Measurements from ENCODE around the gene ZNF143. TPM values are rescaled to one million over a fixed set of nuclear protein-coding genes. Genes with fewer than 3 reads are reported as not detected.

The ZNF143 gene
- total RNA-seq, 1 experiment from 2014 or later, result 29.2 TPM

GRCh38 chr11:9528136-9528501, 67.3 kb downstream of the ZNF143 start:
- Histone ChIP-seq H3K56ac (ENCODE audit: insufficient read length, low read depth, low read length) (no peak overlapping the region), H2BK12ac (ENCODE audit: insufficient read length, low read depth, low read length) (no peak overlapping the region), H2BK5ac (ENCODE audit: insufficient read length, low read length) (no peak overlapping the region), H3K79me1 (ENCODE audit: insufficient read depth, low read depth, low read length, poor library complexity, severe bottlenecking) (no peaks in the 10 kb centered on the region), H3K23ac (ENCODE audit: insufficient read length, low read depth, low read length) (no peak overlapping the region), H3K23me2 (ENCODE audit: insufficient read length, low read depth, low read length, poor library complexity, severe bottlenecking) (no peaks in the 10 kb centered on the region), H3K27me3 (ENCODE audit: insufficient read depth, low read length) (no peaks in the 10 kb centered on the region), H4K91ac (ENCODE audit: insufficient read length, low read depth, low read length) (no peak overlapping the region), H3K4me2 (ENCODE audit: insufficient read depth, insufficient read length, low read length) (no peak overlapping the region), H4K5ac (ENCODE audit: insufficient read length, low read depth, low read length) (no peak overlapping the region), H3K9me3 (ENCODE audit: control insufficient read depth, low read depth, low read length) (no peaks in the 10 kb centered on the region), H3K4ac (ENCODE audit: low read depth, low read length) (no peak overlapping the region), H4K20me1 (ENCODE audit: control insufficient read depth, insufficient read depth, insufficient read length) (no peaks in the 10 kb centered on the region), H2BK20ac (ENCODE audit: low read depth, low read length, poor library complexity, severe bottlenecking) (no peak overlapping the region), H2AFZ (ENCODE audit: low read length) (no peak overlapping the region), H3T11ph (ENCODE audit: low read length) (no peak overlapping the region), H2BK120ac (ENCODE audit: low read depth, low read length, poor library complexity, severe bottlenecking) (no peak overlapping the region), H2BK15ac (ENCODE audit: low read depth, low read length) (no peak overlapping the region), H3K9ac (ENCODE audit: extremely low read depth, insufficient read length, low read length) (no peak overlapping the region), H4K8ac (replicated peaks; ENCODE audit: insufficient read length, low read depth, low read length) (no peak overlapping the region), H3K4me1 (ENCODE audit: insufficient read depth, low read length) (no peaks in the 10 kb centered on the region), H3K79me2 (ENCODE audit: insufficient read depth, low read length) (no peaks in the 10 kb centered on the region), H2AK5ac (ENCODE audit: insufficient read length, low read length) (no peak overlapping the region), H3K27ac (ENCODE audit: insufficient read length, low read depth, low read length) (no peak overlapping the region), H3K18ac (ENCODE audit: insufficient read length, low read depth, low read length) (no peak overlapping the region), H3K14ac (ENCODE audit: insufficient read depth, low read length) (no peak overlapping the region)
- no peak for TF ChIP-seq CTCF (conservative IDR thresholded peaks at IDR 0.05)
- H3K27ac Mint-ChIP-seq, result no peak overlapping the region
- peaks cover 9 to 28% (median 24%) of the 10 kb centered on the region in 3 experiments; a peak in 6 of 7 replicates for H3K36me3 Mint-ChIP-seq (ENCODE audit: insufficient read depth in 1 of 3, low read depth in 3 of 3)
- no peaks in the 10 kb centered on the region; the same call in 1 of the 2 replicates for H3K27me3 Mint-ChIP-seq (ENCODE audit: low read depth)
- no peaks in the 10 kb centered on the region for H3K9me3 Mint-ChIP-seq
- no peak for DNase-seq
- H3K4me3 Mint-ChIP-seq, result no peak overlapping the region
- H3K4me1 Mint-ChIP-seq, result peaks cover 27 to 30% of the 10 kb centered on the region in 2 experiments
- no CpG with 5 or more reads among the region's 1 CpG for WGBS (ENCODE audit: extremely low coverage, insufficient read length, low lambda C conversion rate)

All from H9 (cell line).